ENCODE measurements around the gene SLFN14.
"Not testable (repeated sequence)": the region's sequence is repeated elsewhere in the genome, so short reads cannot be mapped to it uniquely, and the experiment has no call there.

Gene SLFN14

DNA sequence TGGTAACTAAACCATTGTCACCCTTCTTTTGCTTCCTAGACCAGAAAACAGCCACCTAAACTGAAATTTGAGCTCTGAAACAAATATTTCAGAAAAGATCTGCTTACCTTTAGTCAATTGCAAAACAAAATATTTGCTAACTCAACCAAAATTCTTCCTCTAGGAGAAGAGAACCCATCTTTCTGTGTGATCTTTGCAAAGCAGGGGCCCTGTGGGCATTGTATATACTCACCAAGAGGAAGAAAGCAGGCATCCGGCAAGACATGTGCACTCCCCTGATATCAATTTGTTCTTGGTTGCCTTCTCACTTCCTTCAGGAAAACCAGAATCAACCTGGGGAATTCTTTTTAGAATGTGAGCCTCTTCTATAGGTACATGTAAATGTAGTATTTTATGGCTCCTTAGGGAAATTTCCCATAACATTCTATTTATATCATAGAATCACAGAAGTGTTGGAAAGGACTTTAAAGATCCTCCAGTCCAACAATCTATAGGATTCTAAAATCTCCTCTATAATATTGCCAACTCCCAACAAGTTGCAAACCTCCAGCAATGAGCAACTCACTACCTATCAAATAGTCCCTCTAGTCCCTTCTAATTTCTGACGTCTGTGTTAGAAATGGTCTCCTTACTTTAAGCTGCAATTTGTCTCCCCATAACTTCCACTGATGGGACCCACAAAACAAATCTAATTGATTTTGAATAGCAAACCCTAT is 966 bp downstream of the SLFN14 start:
- no peak for DNase-seq (ENCODE audit: low read depth)

DNA sequence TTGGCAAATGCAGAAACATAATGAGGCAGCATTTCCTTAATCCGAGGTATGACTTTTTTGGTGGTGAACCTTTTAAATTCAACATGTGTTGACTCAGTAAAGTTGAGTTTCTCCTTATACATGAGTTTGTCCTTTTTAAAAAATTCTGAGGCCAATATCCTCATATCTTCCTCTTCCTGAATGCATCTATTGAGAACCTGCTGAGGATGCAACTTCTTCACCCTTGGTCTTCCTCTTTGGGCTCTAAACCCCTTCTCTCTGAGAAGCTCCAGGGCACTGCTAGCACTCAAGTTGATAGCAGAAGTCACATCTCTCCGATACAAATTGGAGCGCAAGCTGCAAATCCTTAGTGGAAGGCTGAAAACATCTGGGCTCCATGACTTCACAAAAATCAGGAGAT is 3.3 kb downstream of the SLFN14 start:
- no peak for DNase-seq (ENCODE audit: low read depth)

DNA sequence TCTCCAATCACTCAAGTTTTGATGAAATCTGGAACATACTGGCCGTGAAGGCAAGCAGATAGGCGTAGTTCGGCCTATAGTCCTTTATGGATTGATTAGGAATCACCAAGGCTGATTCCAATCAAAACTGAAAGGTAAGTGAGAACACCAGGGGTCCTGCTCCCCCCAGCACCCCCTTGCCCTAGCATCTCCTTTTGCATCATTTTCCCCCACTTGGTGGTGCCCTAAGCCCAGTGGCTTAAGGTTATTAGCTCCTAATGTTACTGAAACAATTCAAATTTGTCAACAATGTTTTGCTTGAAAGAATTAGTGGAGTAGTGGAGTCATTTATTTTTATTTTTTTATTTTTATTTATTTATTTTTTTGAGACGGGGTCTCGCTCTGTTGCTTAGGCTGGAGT is 4.9 kb downstream of the SLFN14 start:
- DNase-seq (ENCODE audit: low read depth): no peak

GRCh38 chr17:35554668-35555067 is 6.0 kb downstream of the SLFN14 start:
- no peak for DNase-seq (ENCODE audit: low read depth)

DNA sequence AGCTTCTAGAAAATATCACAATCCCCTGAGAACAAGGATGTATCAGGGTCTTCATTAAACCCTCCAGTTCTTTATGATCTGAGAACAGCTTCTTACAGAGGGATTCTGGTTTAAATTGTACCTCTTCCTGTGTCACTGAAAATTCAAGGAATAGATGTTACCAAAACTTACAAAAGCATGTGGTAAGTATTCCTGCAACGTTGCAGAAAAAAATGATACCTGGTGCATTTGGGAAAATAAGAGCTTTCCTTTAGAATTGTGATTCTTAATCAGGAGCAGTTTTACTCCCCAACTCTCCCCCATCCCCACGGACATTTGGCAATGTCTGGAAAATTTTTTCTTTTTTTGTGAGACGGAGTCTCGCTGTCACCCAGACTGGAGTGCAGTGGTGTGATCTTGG is 7.3 kb downstream of the SLFN14 start:
- no peak for DNase-seq (ENCODE audit: low read depth)

- no peak for DNase-seq (ENCODE audit: low read depth)
These were observed 11.6 kb downstream of the SLFN14 start for GRCh38 chr17:35548978-35549377.

DNA sequence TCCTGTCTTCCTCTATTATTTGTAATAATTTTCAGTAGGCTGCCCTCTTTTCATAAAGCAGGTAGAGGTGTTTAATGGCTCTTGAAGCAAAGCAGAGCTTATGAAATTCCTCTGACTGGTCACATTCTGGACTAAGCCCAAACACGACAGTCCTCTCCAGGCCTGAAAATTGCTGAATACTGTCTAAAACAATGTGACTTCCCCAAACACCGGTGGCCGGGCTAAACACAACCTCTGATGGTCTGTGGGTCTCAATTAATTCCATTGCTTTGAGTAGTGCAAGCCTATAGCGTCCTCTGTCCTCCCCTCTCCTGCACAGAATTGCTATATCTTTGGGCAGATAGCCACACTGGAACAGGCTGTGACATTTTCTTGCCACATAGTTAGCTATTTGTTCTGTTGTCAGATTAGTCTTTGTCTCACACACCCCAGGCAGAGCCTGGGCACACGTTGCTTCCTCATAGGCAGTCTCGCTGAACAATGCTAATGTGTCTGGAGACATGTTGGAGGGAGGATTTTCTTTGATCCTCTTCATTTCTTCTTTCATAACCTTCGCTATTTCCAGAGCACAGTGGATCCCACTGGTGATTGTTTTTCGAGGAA is 12.3 kb downstream of the SLFN14 start:
- no peak for DNase-seq (ENCODE audit: low read depth)

DNA sequence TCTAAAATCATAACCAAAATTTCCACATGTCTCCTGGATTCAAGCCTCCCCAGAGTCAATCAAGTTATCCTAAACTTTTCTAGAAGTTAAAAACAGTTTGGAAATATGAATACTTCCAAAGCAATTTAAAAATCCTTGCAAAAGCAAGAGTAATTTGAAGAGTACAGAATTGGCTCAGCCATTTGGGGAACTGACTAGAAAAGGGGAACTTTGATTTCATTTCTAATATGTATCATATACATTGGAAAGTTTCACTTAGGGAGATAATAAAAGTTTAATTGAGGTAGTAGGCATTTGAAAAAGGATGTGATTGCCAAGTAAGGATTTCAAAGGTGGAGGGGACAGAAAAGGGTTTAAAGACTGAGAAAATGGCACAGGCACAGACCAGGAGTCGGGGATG is 14.1 kb downstream of the SLFN14 start:
- no peak for DNase-seq (ENCODE audit: low read depth)

DNA sequence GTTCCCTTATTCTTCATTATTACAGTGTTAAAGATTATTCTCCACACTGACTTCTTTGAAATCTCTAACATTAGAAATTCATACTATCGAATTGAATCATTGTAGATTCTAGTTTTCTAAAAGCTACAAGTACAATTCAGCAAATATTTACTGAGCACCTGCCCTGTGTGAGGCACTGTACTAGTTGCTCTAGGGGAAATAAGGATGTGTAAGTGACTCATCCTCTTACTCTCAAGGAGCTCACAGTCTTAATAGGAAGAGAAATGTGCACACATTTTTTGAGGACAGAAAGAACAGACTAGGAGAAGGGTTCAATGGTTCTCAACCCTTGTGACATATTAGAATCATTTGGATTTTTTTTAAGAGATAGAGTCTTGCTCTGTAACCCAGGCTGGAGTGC is 15.5 kb downstream of the SLFN14 start:
- no peak for DNase-seq (ENCODE audit: low read depth)

DNA sequence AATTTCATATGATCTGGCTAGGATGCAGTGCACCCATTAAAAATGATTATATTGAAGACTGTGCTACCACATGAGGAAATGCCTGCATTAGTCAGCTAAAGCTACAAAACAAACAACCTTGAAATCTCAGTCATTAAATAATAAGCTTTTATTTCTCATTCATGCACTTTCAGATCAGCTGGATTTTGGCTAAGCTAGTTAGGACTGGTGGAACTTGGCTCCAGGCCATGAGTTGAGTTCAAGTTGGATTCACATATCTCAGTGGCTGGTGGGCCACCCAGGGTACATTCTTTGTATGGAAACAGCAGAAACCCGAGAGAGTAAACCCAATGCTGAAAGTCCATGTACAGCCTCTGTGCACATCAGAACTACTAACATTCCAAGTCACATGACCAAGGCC is 16.8 kb downstream of the SLFN14 start:
- DNase-seq (ENCODE audit: low read depth): no peak

- no peak for DNase-seq (ENCODE audit: low read depth)
These were observed 17.6 kb downstream of the SLFN14 start for GRCh38 chr17:35542990-35543389.

- DNase-seq (ENCODE audit: low read depth): no peak
These were observed 19.2 kb downstream of the SLFN14 start for GRCh38 chr17:35541434-35541833.

DNA sequence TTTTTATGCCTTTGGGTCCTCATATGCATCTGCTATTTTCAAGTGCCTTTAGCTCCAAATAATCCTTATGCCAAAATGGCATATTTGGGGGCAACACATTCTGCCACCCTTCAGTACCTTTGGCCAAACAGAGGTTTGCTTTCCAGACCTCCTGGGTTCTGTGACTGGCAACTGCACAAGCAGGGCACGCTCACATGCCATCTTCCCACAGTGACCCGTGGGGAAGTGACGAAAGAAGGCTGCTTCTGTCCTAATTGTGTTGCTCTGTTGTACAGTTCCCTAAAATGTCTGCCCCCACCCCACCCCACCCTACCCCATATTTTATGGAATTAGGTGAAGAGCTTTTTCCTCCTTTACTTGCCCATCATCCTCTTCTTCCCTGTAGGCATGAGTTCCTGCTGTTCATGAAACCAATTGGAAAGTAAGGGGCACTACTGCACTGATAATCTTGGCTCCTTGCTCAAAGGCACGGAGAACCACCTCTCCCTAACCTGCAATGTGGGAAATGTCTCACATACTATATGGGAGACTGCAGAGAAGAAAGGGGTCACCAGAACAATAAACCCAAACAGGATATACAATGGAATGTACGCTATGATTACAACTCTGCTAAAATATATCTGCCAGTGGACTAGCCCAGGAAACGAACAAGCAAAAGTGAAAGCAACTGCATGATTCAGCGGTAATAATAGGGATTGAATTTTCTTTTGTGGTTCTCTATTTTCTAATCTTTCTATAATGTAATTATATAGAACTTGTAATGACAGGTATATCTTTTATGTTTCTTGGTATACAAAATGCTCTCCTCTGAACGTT is 19.8 kb downstream of the SLFN14 start:
- no peak for DNase-seq (ENCODE audit: low read depth)

GRCh38 chr17:35539659-35540026 is 21.0 kb downstream of the SLFN14 start:
- no peak for DNase-seq (ENCODE audit: low read depth)

DNA sequence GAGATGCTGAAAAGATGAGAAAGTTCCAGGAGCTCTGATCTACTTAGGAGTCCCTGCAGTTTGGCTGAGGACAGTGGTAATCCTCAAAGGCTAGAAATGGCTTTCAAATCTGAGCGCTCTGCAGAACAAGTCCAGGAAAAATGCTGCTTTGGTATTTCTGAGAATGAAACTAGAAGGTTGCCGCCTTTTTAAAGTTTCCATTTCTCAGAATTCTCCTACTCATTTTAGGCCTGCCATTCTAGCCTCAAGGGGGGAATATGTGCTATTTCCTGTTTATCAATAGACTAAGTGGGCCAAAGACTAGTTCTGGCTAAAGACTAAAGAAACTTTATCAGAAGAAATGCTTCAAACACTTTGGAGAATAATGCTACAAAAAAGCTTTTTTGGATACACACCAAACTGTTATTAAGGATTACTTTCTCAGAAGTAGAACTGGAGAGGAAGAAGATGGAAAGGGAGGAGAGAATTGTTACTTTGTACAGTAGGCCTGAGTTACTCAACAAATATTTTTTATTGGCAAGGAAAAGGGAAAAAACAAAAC is 22.9 kb downstream of the SLFN14 start, which contains the start of gene SLFN12L:
Gene SLFN12L, minus strand, starts transcription at position 78 of the 541 bp plus-strand sequence. CDS start 15,314 bp downstream, outside the sequence.
- no peak for DNase-seq (ENCODE audit: low read depth)

DNA sequence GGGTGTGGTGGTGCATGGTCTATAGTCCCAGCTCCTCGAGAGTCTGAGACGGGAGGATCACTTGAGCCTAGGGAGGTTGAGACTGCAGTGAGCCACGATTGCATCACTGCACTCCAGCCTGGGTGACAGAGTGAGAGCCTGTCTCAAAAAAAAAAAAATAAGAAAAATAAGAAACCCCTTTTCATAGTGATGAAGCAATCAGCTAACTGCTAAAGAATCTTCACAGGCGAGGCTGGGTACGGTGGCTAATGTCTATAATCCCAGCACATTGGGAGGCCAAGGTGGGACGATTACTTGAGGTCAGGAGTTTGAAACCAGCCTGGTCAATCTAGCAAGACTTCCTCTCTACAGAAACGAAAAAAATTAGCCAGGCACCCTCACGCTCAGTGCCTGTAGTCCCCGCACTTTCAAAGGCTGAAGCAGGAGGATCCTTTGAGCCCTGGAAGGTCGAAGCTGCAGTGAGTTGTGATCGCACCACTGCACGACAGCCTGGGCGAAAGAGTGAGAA is 23.9 kb downstream of the SLFN14 start:
- no peak for DNase-seq (ENCODE audit: low read depth)

GRCh38 chr17:35535406-35535805 is 25.2 kb downstream of the SLFN14 start:
- DNase-seq (ENCODE audit: low read depth): not testable (repeated sequence)

GRCh38 chr17:35534576-35535093 is 26.0 kb downstream of the SLFN14 start:
- DNase-seq (ENCODE audit: low read depth): no peak

DNA sequence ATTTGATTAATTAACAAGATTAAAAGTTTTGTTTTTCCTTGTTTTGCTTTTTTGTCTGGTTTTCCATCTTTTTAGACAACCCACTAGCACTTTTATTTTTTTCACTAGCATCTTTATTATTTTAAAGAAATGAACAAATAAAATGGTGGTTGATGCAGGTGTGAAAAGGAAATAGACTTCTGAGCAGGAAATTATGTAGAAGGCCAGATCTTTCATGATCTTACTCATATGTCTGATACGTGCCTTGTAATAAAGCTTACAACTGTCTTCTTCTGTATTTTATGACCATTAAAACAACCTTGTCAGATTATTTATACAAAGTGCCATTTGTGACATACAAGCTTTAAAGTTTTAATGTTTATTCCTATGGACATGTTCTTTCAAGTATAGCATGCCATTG is 29.5 kb downstream of the SLFN14 start:
- no peak for DNase-seq (ENCODE audit: low read depth)

DNA sequence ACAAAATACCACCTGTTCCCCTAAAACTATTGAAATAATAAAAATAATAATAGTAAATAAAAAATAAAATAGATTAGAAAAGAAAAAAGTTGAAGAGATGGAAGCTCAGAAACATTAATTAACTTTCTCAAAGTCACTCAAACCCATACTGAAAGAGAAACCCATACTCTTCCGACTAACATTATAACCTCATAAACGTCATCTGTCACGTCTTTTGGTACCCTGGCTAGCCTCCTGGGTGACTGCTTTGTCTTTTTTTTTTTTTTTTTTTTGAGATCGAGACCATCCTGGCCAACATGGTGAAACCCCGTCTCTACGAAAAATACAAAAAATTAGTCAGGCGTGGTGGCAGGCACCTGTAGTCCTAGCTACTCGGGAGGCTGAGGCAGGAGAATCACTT is 30.8 kb downstream of the SLFN14 start:
- no peak for DNase-seq (ENCODE audit: low read depth)

DNA sequence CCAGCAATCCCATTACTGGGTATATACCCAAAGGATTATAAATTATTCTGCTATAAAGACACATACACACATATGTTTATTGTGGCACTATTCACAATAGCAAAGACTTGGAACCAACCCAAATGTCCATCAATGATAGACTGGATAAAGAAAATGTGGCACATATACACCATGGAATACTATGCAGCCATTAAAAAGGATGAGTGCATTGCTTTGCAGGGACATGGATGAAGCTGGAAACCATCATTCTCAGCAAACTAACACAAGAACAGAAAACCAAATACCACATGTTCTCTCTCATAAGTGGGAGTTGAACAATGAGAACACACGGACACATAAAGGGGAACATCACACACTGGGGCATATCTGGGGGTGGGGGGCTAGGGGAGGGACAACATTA is 31.3 kb downstream of the SLFN14 start:
- DNase-seq (ENCODE audit: low read depth): not testable (repeated sequence)

- no peak for DNase-seq (ENCODE audit: low read depth)
These were observed 37.3 kb downstream of the SLFN14 start for GRCh38 chr17:35523296-35523695.

All from fibroblast of the conjunctiva (primary cell).